HG02798 (cell line): ENCODE results near the gene APC.

Source experiments
- ATAC-seq: cut with Tn5 transposase; IDR thresholded peaks from one replicate; pipeline ENCODE4 v1.9.1; 2021; ENCODE audit warnings: mild to moderate bottlenecking; ENCODE audit not compliant: unreplicated experiment, poor library complexity

The APC gene

DNA sequence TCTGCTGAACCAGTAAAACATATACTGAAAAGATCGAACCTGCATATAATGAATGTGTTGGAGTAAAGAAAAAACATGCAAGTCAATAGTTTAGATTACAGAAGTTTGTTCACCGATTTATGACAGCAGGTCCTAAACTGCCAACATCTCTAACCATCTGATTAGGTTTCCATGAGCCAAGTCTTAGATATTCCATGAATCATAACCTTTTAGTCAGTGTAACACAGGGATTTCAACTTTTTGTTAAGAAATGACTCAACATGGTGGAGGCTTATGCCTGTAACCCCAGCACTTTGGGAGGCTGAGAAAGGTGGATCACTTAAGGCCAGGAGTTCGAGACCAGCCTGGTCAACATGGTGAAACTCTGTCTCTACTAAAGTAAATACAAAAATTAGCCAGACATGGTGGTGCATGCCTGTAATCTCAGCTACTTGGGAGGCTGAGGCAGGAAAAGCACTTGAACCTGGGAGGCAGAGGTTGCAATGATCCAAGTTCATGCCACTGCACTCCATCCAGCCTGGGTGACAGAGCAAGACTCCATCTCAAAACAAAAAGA is 38.7 kb downstream of the APC start:
- no peak for ATAC-seq

DNA sequence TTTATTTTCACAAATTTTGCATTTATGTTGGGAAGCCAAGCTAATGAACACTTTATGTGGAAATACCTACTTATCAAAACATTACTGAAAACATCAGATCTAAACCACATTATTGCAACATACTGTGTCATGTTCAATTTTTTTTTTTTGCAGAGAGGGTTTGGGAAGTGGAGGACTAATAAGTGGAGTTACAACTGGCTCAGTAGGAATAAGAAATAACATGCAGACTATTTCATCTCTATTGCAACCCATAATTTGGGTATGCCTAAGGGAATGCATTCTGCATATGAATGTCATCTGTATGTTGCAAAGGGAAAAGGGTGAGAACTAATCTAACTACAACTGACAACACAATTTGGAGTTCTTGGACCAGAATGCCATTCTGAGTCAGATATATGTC is 41.8 kb downstream of the APC start:
- no peak for ATAC-seq

DNA sequence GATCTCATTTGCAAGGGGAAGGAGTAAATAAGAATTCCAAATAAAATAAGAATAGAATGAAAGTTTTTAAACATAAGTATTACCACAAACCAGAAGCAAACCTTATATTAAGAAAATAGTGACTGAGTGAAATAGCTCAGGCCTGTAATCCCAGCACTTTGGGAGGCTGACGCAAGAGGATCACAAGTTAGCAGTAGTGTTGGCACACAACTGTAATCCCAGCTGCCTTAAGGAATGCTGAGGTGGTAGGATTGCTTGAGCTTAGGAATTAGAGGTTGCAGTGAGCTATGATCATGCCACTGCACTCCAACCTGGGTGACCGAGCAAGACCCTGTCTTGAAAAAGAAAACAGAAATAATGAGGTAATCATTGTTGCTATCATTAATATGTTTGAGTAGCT is 47.0 kb downstream of the APC start:
- ATAC-seq: no peak

DNA sequence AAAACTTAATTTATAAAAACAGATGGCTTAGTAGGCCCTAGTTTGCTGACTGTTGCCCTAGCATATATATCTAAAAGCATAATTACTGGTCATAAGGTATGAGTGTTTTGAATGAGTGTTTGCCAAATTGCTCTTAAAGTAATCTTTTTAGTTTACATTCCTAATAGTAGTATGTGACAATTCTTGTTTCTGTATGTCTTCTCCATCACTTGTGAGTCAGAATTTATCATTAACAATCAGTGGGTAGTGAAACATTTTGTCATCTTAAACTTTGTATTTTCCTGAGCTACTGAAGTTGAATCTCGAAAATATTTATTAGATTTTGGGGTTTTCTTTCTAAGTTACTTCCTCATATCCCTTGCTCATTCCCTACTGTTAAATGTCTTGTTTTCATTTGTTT is 49.6 kb downstream of the APC start:
- no peak for ATAC-seq

DNA sequence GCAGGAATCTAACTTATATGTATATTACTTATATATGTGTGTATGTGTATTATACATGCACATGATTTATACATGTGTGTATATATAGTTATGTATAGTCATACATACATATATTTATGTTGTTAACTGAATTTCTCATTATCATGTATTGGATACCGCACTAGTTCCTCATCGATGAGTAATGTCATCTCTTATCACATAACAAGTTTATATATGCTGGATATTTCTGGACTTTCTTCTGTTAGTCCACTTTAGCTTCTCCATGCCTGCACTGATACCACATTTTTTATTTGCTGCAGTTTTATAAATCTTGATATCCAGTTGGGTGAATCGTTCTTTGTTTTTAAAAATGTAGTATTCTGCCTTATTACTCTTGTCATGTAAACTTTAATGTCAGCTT is 50.2 kb downstream of the APC start:
- ATAC-seq: no peak

DNA sequence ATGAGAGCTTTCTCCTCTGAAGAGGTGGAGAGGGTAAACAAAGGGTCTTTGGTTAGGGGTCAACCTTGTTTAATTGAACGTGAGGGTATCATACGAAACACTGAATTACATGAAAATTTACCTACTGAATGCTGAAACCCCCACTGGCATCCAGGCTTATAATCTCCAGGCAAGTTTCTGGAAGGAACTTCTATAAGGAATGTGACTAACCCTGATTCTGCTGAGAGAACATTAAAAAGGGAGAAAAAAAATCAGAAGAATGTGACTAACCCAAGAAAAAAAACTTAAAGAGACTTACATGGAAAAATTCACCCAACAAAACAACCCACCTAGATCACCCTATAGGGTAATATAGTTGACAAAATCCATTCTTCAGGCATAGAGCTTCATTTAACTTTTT is 55.5 kb downstream of the APC start:
- ATAC-seq: no peak

DNA sequence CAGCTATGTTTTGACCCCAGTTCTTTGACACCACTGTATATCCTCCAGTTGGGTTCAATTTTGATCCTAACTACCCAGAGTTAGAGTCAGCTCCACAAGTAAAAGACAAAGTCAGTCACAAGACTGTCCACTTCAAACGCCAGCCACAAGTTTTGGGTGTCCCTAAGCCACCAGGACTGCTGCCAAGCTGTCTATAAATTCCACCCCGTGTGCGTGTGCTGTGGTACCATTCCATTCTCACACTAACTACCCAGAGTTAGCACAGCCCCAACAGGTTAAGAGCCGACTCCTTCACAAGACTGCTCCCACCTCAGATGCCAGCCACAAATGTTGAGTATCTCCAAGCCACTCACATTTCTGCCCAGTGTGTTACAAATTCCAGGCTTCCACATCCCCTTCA is 56.7 kb downstream of the APC start:
- no peak for ATAC-seq

DNA sequence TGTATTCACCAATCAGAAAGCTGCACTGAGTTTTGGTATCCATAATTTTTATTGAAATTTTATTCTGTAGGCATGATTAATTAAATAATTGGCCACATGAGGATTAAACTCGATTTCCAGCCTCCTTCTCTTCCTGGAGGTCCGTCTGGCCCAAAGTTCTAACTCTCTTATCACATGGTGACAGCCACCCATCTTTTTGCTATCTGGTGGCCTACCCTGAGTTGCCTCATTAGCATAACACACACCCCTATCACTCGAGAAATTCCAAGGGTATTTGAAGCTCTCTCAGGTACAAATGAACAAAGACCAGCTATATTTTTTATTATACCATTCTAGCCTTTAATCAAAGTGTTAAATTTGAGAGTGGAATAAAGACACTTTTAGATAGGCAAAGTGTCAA is 57.7 kb downstream of the APC start:
- ATAC-seq: no peak

DNA sequence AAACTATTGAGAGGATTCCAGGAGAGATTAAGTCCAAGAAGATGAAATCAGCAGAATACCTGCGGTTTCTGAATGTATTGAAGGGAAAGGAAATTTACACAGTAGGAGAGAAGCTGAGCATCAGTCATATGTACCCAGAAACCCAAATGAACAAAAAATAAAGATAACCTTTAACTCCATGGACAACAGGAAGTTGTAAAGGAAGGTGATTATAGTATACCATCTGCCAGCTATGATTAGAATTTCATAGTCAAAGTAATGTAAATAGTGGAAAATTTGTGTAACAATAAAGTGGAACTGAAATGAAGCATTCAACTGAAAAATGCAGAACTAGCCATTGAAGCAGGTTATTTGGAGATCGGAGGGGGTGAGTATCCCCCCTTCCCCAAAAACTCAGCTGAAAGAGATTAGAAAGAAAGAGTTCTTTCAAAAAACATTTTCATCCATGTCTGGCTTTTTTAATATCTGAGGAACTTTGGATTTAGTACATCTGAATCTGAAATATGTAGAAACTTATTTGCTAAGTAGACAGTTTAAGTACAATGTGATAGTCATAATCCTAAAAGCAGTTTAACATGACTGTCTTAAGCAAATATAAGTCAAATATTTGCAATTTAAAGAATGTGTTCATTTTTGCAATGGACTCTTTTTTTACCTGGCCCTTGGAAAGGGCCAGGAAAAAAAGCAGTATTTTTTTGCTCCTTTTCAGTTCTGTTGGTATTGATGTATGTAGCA is 58.4 kb downstream of the APC start:
- ATAC-seq: no peak

DNA sequence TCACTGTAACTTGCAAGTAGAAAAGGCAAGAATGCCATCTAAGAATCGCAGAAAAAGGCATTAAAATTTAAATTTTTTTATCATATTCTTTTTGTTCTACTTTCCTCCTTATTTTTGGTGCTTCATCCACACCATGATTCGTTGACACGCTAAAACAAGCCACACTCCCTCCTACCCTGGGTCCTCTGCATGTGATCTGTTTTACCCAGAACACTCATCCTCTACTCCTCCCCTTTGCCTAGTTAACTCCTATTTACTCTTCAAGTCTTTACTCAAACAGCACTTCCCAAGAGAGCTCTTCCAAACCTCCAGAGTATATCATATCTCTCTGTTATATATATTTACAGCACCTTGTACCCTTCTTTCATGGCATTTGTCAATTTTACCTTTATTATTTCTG is 62.0 kb downstream of the APC start:
- ATAC-seq: no peak

DNA sequence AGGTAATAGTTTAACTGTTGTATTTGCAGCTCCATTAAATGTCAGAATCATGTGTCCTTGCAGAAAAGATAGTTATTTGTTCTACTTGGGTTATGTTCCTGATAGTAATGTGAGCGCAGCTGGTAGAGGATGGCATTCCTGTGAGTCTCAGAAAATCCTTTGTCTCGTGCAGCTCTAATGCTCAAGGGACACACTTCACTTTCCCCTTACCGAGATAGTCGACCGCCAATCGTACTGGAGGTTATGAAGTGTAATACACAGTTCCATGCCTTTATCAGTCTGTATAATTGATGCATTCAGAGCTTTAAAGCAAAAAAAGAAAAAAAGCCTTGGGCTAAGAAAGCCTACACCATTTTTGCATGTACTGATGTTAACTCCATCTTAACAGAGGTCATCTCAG is 63.2 kb downstream of the APC start:
- no peak for ATAC-seq

DNA sequence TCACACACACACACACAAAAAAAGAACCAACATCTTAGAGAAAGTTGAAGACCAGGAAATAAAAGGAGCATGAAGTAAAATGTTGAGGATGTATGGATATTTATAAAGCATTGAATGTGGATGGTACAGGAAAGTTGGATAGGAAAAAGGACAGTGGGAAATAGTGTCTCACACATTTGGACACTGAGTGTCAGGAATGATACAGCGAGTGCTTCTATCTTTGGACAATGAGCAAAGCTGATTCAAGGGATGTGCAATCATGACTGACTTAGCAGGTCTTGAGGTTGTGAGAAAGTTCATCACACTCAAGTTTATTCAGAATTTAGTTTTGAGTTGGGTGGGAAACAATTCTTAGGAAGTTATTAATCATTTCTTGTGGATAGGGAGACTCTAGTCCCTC is 73.3 kb downstream of the APC start:
- no peak for ATAC-seq

DNA sequence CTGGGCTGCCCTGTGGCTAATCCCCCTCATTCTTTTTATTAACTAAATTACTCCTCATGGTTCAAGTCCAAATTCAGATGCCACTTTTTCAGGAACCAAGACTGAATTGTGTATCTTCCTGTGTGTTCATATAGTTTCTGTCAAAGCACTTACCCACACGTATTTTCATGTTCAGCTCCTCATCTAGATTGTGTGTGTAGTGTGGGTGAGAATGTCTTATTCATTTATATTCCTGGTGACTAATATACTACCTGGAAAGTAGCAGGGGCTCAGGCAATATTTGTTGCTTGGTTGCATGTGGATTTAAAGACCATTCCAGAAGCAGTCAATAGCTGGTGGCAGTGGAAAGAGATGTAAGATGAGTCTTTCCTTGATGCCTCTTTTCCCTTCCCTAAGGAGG is 74.9 kb downstream of the APC start:
- no peak for ATAC-seq

DNA sequence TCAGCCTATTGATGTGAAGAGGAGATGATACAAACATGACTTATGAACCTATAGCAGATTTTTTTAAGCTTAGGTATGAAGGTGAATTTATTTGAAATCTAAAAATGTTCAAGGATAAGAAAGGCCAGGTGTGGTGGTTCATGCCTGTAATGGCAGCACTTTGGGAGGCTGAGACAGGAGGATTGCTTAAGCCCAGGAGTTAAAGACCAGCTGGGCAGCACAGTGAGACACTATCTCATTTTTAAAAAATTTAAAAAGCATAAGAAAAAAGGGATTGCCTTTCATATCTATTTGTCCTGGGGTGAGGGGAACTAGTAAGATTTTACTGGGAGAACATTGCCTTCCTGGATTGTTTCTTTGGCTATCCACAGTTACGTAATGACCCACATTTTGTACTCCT is 82.6 kb downstream of the APC start:
- ATAC-seq: no peak

DNA sequence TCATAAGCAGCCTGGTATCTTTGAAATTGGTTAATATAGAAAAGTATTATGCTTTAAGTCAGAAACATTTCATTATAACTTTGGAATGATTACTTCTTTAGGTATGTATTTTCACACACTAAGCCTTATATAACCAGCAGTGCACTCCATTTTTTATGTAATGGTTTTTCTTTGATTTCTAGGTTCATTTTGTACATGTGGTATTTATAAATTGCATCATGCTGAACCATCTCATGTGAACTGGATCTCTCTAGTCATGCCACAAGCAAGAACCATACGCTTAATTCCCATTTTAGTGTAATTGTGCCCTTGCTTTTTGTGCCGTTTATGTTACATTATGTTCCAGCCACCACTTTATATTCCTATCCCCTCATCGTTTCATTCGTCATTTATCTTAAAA is 84.8 kb downstream of the APC start:
- no peak for ATAC-seq

DNA sequence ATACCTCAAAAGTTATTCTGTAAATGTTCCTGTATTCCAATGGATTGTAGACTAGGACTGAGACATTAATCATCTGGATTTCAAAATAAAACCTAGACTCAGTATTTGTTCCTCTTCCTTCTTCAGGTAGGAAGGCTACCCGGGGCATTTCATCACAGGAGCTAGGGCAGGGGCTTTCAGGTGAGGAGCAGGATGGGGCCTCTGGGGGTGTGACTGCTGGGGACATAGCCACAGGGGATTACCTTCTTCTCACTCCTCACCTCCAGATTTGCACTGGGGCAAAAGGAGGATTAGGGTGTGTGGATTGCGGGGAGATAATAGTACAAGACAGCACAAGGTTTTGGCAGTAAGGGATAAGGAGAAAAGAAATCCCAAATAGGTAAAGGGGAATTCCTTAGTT is 85.5 kb downstream of the APC start:
- ATAC-seq: no peak

DNA sequence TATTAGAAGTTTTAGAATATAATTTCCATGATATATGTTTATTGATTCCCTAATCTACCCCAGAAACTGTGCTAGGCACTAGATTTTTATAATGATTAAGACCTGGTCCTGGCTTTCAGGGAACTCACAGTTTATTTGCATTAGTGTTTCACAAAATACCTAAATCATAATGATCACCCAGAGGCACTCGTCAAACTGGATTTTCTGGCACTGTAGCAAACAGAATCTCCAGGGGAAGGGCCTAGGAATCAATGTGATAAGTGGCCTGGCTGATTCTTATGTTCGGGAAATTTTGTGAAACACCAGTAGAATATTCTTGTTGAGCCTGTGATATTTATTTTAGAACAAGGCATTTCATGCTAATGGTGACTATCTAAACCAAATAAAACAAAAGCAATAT is 86.0 kb downstream of the APC start:
- ATAC-seq: no peak

DNA sequence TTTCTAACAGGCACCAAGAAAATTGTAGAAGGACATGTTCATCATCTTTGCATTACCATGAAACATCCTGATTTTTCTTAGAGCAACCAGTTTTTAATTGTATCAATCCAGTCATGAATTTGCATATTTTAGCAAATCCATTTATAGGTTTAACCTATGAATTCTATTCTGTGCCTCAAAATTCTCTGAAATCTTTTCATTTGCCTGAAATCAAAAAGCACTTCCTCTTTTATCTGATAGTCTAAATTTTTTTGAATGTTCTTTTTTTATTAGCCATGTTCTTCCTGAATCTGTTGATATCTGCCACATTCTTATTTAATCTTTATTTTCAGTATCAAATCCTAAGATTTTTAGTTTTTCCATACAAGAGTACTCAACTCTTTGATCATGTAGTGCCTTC is 86.5 kb downstream of the APC start:
- no peak for ATAC-seq

DNA sequence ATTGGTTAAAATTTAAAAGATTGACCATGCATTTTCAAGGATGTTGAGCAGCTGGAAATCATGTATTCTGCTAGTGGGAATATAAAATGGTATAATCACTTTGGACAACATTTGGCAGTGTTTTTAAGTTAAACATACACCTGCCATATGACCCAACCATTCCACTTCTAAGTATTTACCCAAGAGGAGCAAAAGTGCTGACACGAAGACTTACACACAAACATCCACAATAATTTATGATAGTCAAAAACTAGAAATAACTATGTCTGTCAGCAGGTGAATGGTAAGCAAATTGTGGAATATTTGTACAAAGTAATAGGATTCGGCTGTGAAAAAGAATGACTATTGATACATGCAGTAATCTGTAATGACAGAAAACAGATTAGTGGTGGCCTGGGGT is 92.7 kb downstream of the APC start:
- ATAC-seq: no peak

DNA sequence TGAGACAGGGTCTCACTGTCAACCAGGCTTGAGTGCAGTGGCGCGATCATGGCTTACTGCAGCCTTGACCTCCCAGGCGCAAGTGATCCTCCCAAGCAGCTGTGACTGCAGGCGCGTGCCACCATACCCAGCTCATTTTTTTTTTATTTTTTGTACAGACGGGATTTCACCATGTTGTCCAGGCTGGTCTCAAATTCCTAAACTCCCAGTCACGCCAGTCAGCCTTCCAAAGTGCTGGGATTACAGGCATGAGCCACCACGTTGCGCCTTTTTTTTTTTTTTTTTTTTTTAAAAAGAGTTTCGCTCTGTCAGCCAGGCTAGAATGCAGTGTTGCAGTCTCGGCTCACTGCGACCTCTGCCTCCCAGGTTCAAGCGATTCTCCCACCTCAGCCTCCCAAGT is 96.3 kb downstream of the APC start:
- ATAC-seq: no peak

DNA sequence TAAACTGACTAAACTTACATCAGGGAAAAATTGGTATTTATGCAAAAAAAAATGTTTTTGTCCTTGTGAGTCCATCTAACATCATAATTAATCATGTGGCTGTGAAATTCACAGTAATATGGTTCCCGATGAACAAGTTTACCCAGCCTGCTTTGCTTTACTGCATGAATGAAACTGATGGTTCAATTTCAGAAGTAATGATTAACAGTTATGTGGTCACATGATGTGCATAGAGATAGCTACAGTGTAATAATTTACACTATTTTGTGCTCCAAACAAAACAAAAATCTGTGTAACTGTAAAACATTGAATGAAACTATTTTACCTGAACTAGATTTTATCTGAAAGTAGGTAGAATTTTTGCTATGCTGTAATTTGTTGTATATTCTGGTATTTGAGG is 106.8 kb downstream of the APC start:
- no peak for ATAC-seq

DNA sequence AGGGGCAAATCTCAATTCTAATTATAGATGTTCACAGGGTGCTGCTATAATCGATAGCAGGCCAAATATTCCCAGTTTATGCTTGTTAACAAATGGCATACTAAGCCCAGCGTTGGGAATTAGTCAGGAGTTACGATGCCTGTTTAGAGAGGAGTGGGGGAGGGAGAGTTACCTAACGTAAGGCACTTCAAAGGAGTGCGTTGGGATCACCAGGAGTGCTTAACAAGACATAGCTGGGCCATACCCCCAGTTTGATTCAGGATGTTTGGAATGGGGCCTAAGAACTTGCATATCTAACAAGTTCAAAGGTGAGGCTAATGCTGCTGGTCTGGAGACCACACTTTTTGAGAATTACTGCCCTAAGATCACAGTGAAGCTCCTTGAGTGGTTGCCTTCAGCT is 108.9 kb downstream of the APC start:
- no peak for ATAC-seq

DNA sequence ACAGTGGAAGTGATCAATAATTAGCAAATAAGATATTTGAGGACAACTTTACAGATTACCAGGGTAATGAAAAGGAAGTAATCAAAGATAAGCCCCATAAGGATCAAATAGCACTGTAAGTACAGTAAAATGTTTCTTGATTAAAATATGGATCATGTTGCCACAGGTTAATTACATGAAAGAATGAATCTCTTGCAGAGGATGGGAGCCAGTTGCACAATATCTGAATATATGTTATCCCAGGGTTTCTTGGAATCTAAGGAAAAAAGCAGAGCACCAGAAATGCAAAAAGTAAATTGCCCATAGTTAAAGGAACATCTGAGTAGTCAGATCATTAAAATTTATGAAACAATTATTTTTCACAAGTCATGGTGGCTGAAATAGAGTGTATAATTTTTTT is 109.6 kb downstream of the APC start:
- ATAC-seq: no peak
